ENCODE measurements around the gene RPS6KA3.
"Not testable (repeated sequence)": the region's sequence is repeated elsewhere in the genome, so short reads cannot be mapped to it uniquely, and the experiment has no call there.

RPS6KA3 gene

GRCh38 chrX:20263474-20263873 lies 3.2 kb downstream of the RPS6KA3 start:
- FAIRE-seq: no peak
- no peak for DNase-seq (ENCODE audit: insufficient read length)
- TF ChIP-seq POLR2A (IDR thresholded peaks at IDR 0.05; ENCODE audit: low read depth, low read length): no peak
- no peak for TF ChIP-seq TAF1 (IDR thresholded peaks at IDR 0.05; ENCODE audit: borderline replicate concordance, low read depth, low read length)
- TF ChIP-seq POLR2AphosphoS5 (IDR thresholded peaks at IDR 0.05; ENCODE audit: low read depth, low read length): no peak

DNA sequence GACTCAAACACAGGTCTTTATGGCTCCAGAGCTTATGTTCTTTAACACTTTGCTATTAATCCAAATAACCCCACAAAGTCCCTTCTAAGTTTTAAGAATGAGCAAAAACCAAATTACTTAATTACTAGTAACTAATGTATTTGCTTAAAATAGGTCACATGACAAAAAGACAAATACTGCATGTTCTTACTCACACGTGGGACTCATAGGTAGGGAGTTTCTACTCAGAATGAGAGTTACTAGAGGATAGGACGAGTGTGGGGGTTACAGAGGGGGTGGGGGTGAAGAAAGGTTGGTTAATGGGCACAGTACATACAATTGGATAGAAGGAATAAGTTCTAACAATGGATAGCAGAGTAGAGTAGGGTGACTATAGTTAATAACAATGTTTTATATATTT lies 5.8 kb downstream of the RPS6KA3 start:
- TF ChIP-seq TAF1 (IDR thresholded peaks at IDR 0.05; ENCODE audit: borderline replicate concordance, low read depth, low read length): no peak
- FAIRE-seq: no peak
- no peak for DNase-seq (ENCODE audit: insufficient read length)

DNA sequence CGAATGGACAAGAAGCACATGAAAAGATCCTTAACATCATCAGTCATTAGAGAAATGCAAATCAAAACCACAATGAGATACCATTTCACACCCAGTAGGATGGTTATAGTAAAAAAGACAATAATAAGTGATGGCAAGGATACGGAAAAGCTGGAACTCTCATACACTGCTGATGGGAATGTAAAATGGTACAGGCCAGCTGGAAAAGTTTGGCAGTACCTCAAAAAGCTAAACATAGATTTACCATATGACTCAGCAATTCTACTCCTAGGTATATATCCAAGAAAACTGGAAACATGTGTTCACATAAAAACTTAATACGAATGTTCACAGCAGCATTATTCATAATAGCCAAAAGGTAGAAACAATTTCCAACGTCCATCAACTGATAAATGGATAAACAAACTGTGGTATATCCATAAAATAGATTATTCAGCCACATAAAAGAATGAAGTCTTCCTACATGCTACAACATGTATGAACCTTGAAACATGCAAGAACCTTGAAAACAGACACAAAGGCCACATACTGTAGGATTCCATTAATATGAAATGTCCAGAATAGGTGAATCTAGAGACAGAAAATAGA lies 11.9 kb downstream of the RPS6KA3 start:
- no peak for DNase-seq (ENCODE audit: insufficient read length)
- FAIRE-seq: no peak
- no peak for TF ChIP-seq POLR2AphosphoS5 (IDR thresholded peaks at IDR 0.05; ENCODE audit: low read depth, low read length)
- TF ChIP-seq POLR2A (IDR thresholded peaks at IDR 0.05; ENCODE audit: low read depth, low read length): no peak
- no peak for TF ChIP-seq TAF1 (IDR thresholded peaks at IDR 0.05; ENCODE audit: borderline replicate concordance, low read depth, low read length)

GRCh38 chrX:20253232-20253543 lies 13.5 kb downstream of the RPS6KA3 start:
- FAIRE-seq: peak; percentile 30
- DNase-seq (ENCODE audit: insufficient read length): no peak
- TF ChIP-seq TAF1 (IDR thresholded peaks at IDR 0.05; ENCODE audit: borderline replicate concordance, low read depth, low read length) (no peak), POLR2A (IDR thresholded peaks at IDR 0.05; ENCODE audit: low read depth, low read length) (no peak), POLR2AphosphoS5 (IDR thresholded peaks at IDR 0.05; ENCODE audit: low read depth, low read length) (no peak)

DNA sequence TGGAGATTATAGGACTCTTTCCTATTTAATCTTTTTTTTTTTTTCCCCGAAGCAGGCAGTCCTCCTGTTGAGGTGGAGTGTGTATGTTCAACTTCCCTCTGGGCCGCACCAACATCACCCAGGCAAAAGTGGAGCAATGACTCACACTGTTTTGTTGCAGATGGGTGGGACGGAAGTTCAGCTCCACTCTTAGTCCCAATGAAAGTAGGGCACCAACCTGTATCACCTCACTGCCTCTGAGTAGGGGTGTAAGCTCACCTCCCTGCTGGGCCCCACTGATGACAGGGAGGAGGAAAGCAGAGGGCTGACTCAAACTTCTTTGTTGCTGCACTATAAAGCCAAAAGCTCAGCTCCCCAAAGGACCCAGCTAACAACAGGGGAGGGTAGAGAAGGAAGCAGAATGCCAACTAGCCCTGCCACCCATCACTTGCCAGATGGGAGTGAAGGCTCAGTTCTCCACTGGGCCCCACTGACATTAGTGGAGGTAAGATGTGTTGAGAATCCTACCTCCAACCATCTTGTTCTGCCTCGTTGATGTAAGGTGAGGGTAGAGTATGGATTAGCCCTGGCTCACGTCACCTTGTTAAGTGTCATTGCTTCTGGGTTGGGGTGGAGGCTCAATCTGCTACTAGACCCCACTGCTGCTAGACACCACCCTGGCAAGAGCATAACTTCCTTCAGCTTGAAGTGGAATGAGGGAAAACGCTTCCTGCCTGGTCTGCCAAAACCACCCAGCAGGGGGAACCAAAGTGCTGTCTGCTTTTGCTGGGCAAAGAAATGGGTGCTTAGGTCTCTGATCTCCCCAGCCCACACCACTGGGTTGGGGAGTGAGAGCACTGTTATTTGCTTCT lies 14.1 kb downstream of the RPS6KA3 start:
- no peak for DNase-seq (ENCODE audit: insufficient read length)
- peak; percentile 88 for FAIRE-seq
- TF ChIP-seq POLR2AphosphoS5 (IDR thresholded peaks at IDR 0.05; ENCODE audit: low read depth, low read length) (peak; percentile 57; the same call in 1 of the 2 replicates), POLR2A (IDR thresholded peaks at IDR 0.05; ENCODE audit: low read depth, low read length) (0 out of 2 replicates have a peak, but pooled peaks have one; percentile 37), TAF1 (IDR thresholded peaks at IDR 0.05; ENCODE audit: borderline replicate concordance, low read depth, low read length) (no peak)

GRCh38 chrX:20251691-20252090 lies 15.0 kb downstream of the RPS6KA3 start:
- no peak for DNase-seq (ENCODE audit: insufficient read length)
- FAIRE-seq: no peak
- TF ChIP-seq POLR2AphosphoS5 (IDR thresholded peaks at IDR 0.05; ENCODE audit: low read depth, low read length): no peak

DNA sequence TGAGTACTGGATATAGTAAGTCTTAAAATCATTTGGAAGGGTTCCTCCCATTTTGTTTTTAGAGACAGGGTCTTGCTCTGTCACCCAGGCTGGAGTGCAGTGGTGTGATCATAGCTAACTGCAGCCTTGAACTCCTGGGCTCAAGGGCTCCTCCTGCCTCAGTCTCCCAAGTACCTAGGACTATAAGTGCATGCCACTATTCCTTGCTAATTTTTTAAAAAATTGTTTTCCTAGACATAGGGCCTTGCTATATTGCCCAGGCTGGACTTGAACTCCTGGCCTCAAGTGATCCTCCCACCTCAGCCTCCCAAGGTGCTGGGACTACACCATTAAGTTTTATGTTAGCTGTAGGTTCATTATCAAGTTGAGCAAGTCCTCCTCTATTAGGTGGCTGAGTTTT lies 16.6 kb downstream of the RPS6KA3 start:
- FAIRE-seq; DNase-seq (ENCODE audit: insufficient read length): not testable (repeated sequence)

DNA sequence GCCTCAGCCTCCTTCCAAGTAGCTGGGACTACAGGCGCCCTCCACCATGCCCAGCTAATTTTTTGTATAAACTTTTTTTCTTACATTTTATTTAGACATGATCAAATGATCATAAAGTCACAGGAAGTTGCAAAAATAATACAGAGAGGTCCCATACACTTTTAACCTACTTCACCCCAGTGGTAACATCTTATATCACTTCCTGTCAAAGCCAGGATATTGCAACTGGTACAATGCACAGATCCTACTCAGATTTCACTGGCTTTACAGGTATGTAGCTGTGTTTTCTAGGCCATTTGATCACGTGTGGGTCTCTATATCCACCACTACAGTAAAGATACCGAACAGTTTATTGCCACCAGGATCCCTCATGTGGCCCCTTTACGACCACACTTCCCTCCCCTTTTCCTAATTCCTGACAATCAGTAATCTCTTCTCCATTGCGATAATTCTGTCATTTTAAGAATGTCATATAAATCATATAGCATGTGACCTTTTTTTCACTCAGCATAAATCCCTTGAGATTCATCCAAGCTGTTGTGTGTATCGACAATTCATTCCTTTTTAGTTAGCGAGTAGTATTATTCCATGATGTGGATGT lies 18.0 kb downstream of the RPS6KA3 start:
- FAIRE-seq (no peak), DNase-seq (ENCODE audit: insufficient read length) (no peak)
- TF ChIP-seq TAF1 (IDR thresholded peaks at IDR 0.05; ENCODE audit: borderline replicate concordance, low read depth, low read length) (no peak), POLR2AphosphoS5 (IDR thresholded peaks at IDR 0.05; ENCODE audit: low read depth, low read length) (no peak), POLR2A (IDR thresholded peaks at IDR 0.05; ENCODE audit: low read depth, low read length) (no peak)

DNA sequence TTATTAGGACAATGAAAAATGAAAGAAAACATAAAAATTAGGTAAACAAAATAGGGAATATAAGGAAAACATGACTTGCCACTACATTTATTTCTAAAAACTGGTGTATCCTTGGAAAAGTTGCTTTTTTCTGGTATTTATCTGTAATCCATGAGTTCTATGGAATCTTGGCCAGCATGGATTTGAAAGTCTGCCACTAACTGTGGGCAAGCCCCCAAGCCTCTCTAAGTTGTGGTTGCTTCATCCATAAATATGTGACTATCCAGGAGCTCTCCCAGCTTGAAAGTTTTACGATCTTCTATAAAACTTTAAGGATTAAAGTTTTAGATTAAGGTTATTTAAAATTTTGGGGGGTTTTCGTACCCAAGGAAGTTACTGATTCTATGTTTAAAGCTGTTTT lies 21.8 kb downstream of the RPS6KA3 start:
- FAIRE-seq (no peak), DNase-seq (ENCODE audit: insufficient read length) (no peak)
- TF ChIP-seq POLR2A (IDR thresholded peaks at IDR 0.05; ENCODE audit: low read depth, low read length): no peak
- no peak for TF ChIP-seq TAF1 (IDR thresholded peaks at IDR 0.05; ENCODE audit: borderline replicate concordance, low read depth, low read length)
- no peak for TF ChIP-seq POLR2AphosphoS5 (IDR thresholded peaks at IDR 0.05; ENCODE audit: low read depth, low read length)

- FAIRE-seq (no peak), DNase-seq (ENCODE audit: insufficient read length) (no peak)
- no peak for TF ChIP-seq POLR2A (IDR thresholded peaks at IDR 0.05; ENCODE audit: low read depth, low read length)
- TF ChIP-seq POLR2AphosphoS5 (IDR thresholded peaks at IDR 0.05; ENCODE audit: low read depth, low read length): no peak
- no peak for TF ChIP-seq TAF1 (IDR thresholded peaks at IDR 0.05; ENCODE audit: borderline replicate concordance, low read depth, low read length)
Measured at GRCh38 chrX:20240201-20240600, 26.5 kb downstream of the RPS6KA3 start.

- DNase-seq (ENCODE audit: insufficient read length) (no peak), FAIRE-seq (no peak)
- no peak for TF ChIP-seq POLR2AphosphoS5 (IDR thresholded peaks at IDR 0.05; ENCODE audit: low read depth, low read length)
- TF ChIP-seq TAF1 (IDR thresholded peaks at IDR 0.05; ENCODE audit: borderline replicate concordance, low read depth, low read length): no peak
Measured at GRCh38 chrX:20237864-20238263, 28.8 kb downstream of the RPS6KA3 start.

GRCh38 chrX:20235755-20236154 lies 31.0 kb downstream of the RPS6KA3 start:
- TF ChIP-seq POLR2AphosphoS5 (IDR thresholded peaks at IDR 0.05; ENCODE audit: low read depth, low read length): no peak
- no peak for FAIRE-seq

More at GRCh38 chrX:20235755-20236154, 31.0 kb downstream of the RPS6KA3 start:
- no peak for DNase-seq (ENCODE audit: insufficient read length)
